Fibroblast of lung (primary cell): ENCODE measurements around the gene SLC43A3.

Source experiments
- EZH2 ChIP-seq: IDR thresholded peaks from 2 replicates; pipeline ENCODE4 v1.5.1; 2012; ENCODE audit warnings: low read length, control low read depth, mild to moderate bottlenecking; ENCODE audit errors: missing control alignments
- TF ChIP-seq, protein P1 (sequence below), 2 donors: IDR thresholded peaks in 1 of 2; conservative IDR thresholded peaks in 1 of 2; 1 replicate in 1 of 2; 2 replicates in 1 of 2; pipeline ENCODE4 v1.5.1; 2011 to 2012; ENCODE audit warnings: low read length in 2 of 2, control low read depth in 1 of 2, inconsistent platforms in 1 of 2, low read depth in 1 of 2, mild to moderate bottlenecking in 1 of 2

DNA sequence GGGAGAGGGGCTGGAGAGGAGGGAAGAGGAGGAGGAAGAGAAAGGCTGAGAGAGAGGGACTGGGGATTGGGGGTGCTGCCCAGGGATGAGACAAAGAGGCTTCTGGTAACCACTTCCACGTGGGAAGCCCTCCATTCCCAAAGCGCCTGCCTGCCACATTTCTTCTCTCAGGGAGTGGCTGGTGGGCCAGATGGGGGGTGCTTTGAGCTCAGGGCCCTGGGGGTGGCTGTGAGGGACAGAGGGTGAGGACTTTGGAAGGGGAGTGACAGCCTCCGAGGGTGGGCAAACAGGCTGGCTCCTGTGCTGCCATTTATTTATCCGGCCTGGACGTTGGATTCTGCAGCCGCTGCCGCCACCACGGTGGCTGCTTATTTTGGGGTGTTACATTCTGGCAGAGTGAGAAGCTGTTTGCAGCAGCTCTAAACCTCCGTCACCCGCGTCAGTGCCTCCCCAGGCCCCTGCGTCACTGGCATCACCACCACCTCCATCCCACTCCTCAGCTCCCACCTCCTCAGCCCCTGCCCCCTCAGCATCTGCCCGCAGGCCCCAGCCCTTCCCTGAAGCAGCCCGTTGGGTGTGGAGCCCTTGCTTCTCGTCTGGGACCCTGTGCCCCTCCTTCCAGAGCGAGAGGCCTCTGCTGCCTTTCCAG lies 35.0 kb upstream of the SLC43A3 start:
- TF ChIP-seq, protein P1, sequence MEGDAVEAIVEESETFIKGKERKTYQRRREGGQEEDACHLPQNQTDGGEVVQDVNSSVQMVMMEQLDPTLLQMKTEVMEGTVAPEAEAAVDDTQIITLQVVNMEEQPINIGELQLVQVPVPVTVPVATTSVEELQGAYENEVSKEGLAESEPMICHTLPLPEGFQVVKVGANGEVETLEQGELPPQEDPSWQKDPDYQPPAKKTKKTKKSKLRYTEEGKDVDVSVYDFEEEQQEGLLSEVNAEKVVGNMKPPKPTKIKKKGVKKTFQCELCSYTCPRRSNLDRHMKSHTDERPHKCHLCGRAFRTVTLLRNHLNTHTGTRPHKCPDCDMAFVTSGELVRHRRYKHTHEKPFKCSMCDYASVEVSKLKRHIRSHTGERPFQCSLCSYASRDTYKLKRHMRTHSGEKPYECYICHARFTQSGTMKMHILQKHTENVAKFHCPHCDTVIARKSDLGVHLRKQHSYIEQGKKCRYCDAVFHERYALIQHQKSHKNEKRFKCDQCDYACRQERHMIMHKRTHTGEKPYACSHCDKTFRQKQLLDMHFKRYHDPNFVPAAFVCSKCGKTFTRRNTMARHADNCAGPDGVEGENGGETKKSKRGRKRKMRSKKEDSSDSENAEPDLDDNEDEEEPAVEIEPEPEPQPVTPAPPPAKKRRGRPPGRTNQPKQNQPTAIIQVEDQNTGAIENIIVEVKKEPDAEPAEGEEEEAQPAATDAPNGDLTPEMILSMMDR (conservative IDR thresholded peaks at IDR 0.05 in 1 of 2, IDR thresholded peaks at IDR 0.05 in 1 of 2; ENCODE audit: low read depth in 1 of 2, low read length in 2 of 2) = no peak
- no peak for TF ChIP-seq EZH2
